GM06990 (cell line): ENCODE measurements around the gene FGF8.

ENCODE experiments used
- DNase-seq: peaks from one replicate; pipeline ENCODE4 v3.0.0-alpha.2; 2011; ENCODE audit not compliant: insufficient read length; ENCODE audit errors: extremely low read depth
- H3K27me3 ChIP-seq: replicated peaks from 2 replicates; pipeline ENCODE4 v1.6.0; 2011; ENCODE audit warnings: low read length; ENCODE audit not compliant: control insufficient read depth, insufficient read depth
- H3K36me3 ChIP-seq: 2 replicates; pipeline ENCODE4 v1.5.1; 2011; ENCODE audit warnings: low read length; ENCODE audit not compliant: control insufficient read depth, insufficient read depth
- H3K4me3 ChIP-seq: replicated peaks from 2 replicates; pipeline ENCODE4 v1.5.1; 2011; ENCODE audit warnings: low read depth, mild to moderate bottlenecking, control low read depth, low read length
- TF ChIP-seq, protein P1 (sequence below): IDR thresholded peaks from 2 replicates; pipeline ENCODE4 v1.5.1; 2011; ENCODE audit warnings: low read length, control low read depth, mild to moderate bottlenecking, inconsistent platforms; ENCODE audit not compliant: insufficient read depth, poor library complexity, severe bottlenecking

FGF8 gene

DNA sequence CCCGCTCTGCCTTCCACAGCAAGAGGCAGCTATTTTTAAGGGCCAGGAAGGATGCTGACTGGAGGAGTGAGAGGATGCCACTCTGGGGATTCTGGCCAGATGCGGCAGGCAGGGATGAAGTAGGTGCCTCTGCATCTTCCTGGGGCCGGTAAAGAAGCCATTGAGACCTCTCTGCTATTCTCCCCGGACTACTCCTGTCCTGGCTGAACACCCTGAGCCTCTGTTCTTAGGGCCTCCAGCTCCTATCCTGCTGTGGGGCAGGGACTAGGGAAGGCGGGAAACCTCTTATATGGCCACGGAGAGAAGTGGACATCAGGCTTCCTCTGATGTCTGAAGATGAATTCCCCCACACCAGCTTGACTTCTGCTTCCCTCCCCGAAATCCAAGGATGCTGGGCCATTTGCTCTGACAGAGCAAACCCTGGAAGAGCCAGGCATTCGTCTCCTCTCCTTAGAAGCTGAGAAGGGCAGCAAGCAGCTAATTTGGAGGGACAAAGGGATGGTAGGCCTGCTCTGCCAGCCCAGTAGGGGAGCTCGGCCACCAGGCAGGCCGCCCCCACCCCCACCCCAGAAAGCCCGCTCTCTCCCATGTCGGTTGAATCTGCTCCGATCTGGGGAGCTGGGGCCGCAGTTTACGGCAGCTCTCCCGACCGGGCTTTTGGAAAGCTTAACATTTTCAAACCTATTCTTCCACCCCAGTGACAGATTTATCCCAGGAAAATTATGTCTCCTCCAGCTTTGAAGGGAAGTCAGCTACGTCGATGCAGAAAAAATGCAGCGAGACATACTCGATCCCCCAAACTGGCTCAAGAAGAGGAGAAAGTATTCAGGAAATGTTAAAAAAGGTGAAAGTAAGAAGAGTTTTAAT lies 2.8 kb downstream of the FGF8 start:
- TF ChIP-seq, protein P1, sequence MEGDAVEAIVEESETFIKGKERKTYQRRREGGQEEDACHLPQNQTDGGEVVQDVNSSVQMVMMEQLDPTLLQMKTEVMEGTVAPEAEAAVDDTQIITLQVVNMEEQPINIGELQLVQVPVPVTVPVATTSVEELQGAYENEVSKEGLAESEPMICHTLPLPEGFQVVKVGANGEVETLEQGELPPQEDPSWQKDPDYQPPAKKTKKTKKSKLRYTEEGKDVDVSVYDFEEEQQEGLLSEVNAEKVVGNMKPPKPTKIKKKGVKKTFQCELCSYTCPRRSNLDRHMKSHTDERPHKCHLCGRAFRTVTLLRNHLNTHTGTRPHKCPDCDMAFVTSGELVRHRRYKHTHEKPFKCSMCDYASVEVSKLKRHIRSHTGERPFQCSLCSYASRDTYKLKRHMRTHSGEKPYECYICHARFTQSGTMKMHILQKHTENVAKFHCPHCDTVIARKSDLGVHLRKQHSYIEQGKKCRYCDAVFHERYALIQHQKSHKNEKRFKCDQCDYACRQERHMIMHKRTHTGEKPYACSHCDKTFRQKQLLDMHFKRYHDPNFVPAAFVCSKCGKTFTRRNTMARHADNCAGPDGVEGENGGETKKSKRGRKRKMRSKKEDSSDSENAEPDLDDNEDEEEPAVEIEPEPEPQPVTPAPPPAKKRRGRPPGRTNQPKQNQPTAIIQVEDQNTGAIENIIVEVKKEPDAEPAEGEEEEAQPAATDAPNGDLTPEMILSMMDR = no peak
- DNase-seq = no peak
- H3K27me3 ChIP-seq = peaks cover 2% of the 10 kb centered on the region
- H3K36me3 ChIP-seq = no peaks in the 10 kb centered on the region
- H3K4me3 ChIP-seq = no peak overlapping the region

DNA sequence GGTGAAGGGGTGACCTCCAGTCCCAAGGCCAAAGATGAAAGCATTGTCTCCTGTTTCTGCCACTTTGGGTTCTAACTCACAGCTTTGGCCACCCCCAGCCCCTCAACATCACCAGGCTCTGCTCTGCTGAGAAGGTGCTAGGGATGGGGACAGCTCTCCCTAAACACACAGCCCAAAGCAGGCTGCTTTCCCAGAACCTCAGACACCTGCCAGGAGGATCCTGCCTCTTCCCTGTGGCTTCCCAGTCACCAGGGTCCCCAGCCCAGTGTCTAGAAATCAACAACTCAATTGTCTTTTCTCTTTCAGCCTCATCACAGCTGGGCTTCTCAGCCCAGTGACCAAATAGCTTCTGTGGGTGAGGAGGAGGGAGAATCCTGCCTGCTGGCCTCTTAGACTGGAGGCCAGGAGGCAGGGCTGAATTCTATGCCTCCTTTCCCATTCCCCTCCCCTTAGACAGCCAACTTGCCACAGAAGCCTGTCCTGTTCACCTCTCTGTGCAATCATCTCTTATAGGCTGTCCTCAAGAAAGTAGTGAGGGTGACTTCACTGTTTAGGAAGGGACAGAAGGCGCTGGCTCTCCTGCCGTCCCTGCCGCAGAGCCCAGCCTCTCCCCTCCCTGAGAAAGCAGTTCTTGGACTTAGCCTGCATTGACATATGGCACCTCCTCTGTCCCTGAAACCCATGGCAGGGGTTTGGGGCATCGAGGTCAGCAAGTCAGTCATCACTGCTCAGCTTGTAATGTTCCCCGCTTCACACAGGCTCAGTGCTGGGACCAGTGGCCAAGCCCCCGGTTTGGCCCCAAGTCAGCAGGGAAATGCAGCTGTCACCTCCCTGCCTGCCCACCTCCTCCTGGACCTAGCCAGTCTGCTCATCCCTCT lies 3.7 kb downstream of the FGF8 start:
- TF ChIP-seq, protein P1 = no peak
- Histone ChIP-seq H3K36me3 (no peaks in the 10 kb centered on the region), H3K4me3 (no peak overlapping the region), H3K27me3 (peaks cover 2% of the 10 kb centered on the region)
- DNase-seq = no peak

DNA sequence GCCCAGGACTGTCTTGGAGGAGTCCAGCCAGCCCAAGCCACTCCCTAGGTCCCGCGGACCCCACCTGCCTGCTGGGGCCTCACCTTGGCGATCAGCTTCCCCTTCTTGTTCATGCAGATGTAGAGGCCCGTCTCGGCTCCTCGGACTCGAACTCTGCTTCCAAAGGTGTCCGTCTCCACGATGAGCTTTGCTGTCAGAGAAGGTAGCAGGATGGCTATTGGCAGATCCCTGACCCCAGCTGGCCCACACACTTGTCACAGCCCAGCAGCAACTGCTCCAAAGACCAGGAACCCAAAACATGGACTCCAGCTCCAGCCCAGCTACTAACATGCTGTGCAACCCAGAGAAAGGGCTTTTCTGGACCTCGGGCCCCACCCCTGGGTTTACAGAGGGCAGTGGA lies 4.5 kb downstream of the FGF8 start:
- no peaks in the 10 kb centered on the region for H3K36me3 ChIP-seq
- H3K4me3 ChIP-seq = no peak overlapping the region
- no peak for DNase-seq
- TF ChIP-seq, protein P1 = no peak
- H3K27me3 ChIP-seq = peaks cover 2% of the 10 kb centered on the region

DNA sequence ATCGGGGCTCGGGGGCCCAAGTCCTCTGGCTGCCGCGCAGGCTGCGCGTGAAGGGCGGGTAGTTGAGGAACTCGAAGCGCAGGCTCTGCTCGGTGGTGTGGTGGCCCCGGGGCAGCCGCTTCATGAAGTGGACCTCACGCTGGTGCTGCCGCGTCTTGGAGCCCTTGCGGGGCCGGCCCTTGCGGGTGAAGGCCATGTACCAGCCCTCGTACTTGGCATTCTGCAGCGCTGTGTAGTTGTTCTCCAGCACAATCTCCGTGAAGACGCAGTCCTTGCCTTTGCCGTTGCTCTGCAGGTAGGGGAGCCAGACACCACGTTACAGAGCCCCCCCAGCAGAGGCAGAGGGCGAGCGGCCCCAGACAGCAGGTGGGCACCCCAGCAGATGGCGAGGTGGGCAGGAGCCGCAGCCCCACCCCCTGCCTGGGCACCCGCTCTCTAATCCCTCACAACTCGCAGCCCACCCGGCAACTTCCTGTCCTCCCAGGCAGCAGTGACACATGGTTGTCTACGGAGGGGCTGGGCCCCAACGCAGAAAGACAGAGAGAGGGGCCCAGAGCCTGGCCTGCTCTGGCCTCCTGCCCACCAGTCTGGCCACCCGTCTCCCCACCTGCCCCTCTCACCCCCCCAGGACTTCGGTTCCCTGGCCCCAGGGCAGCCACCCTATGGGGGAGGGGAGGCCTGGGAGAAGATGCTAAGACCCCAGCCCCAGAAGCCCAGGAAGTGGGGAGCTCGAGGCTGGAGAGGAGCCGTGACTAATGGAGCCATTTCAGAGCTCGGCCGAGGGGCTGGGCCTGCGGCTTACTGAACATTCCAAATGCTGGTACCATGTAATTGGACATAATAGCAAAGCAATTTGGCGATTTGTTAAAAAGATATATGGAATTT lies 5.3 kb downstream of the FGF8 start:
- no peak overlapping the region for H3K4me3 ChIP-seq
- H3K36me3 ChIP-seq = no peaks in the 10 kb centered on the region
- DNase-seq = no peak
- TF ChIP-seq, protein P1 = no peak
- H3K27me3 ChIP-seq = peaks cover 2% of the 10 kb centered on the region

DNA sequence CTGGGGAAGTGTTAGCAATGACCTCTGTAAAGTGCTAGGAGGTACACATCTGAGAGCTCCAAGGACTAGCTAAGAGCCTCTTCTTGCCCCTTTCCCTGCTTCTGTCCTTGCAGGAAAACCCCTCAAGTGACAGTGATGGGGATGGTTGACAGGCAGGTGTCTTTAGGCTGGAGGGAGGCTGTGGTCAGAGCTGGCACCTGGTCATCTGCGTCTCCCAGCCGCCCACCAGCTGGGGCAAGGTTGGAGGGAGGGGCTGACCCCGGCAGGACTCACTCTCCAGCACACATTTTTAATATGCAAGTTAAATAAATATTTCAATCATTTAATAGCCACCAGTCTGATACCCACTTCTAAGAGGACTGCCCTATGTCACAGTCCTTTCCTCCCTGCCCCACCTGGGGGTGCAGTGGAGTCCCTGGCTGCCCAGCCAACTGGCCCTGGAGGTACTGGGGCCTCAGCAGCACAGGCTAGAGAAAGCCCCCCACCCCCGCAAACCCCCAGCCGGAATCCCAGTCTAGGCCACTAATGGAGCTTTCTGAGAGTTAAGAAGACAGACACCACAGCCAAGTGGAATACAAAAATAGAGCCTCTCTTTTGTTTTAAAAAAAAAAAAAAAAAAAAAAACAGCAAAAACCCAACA lies 6.3 kb downstream of the FGF8 start:
- TF ChIP-seq, protein P1 = no peak
- H3K4me3 ChIP-seq = no peak overlapping the region
- no peak for DNase-seq
- H3K27me3 ChIP-seq = no peaks in the 10 kb centered on the region; the same call in none of the 2 replicates
- no peaks in the 10 kb centered on the region for H3K36me3 ChIP-seq
